Stimulated activated CD4-positive, alpha-beta T cell treated with anti-CD3 and anti-CD28 coated beads, Interleukin-4, amount 100 ng/mL, for 4 hours (primary cell): ENCODE measurements around the gene RASA4B.
"Not testable (repeated sequence)": the region's sequence is repeated elsewhere in the genome, so short reads cannot be mapped to it uniquely, and the experiment has no call there.

ENCODE experiments used
- DNase-seq, 2 experiments: peaks; one replicate each; pipeline ENCODE4 v3.0.0-alpha.2; 2020

RASA4B gene

DNA sequence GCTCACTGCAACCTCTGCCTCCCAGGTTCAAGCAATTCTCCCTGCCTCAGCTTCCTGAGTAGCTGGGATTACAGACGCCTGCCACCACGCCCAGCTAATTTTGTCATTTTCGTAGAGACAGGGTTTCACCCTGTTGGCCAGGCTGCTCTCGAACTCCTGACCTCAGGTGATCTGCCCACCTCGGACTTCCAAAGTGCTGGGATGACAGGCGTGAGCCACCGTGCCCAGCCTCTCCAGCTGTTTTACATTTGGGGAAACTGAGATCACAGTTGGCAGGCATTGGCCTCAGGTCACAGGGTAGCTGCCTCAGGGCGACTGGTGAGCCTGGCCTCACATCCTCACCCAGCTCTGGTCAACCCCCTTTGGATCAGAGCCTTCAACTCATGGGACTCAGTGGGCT, 7.0 kb downstream of the RASA4B start:
- DNase-seq = not testable (repeated sequence)

- not testable (repeated sequence) for DNase-seq
Observed at GRCh38 chr7:102507410-102508088, 10.0 kb downstream of the RASA4B start.

- DNase-seq = not testable (repeated sequence)
Observed at GRCh38 chr7:102505298-102506185, 12.0 kb downstream of the RASA4B start.

- not testable (repeated sequence) for DNase-seq
Observed at GRCh38 chr7:102503141-102503540, 14.4 kb downstream of the RASA4B start.

GRCh38 chr7:102498321-102498720, 19.3 kb downstream of the RASA4B start:
- not testable (repeated sequence) for DNase-seq

DNA sequence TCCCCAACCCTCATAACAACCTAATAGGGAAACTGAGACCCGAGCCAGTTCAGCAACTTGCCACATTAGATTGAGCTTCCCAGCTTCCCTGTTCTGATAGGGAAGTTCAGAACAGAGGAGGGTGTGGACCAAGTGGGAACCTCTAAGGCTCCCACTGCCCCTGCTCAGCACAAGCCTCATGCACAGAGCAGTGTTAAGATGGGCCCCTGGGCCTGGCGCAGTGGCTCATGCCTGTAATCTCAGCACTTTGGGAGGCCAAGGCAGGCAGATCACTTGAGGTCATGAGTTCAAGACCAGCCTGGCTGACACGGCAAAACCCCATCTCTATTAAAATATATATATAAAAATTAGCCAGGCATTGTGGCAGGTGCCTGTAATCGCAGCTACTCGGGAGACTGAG, 20.3 kb downstream of the RASA4B start:
- DNase-seq = not testable (repeated sequence)

GRCh38 chr7:102496861-102497260, 20.7 kb downstream of the RASA4B start:
- not testable (repeated sequence) for DNase-seq

DNA sequence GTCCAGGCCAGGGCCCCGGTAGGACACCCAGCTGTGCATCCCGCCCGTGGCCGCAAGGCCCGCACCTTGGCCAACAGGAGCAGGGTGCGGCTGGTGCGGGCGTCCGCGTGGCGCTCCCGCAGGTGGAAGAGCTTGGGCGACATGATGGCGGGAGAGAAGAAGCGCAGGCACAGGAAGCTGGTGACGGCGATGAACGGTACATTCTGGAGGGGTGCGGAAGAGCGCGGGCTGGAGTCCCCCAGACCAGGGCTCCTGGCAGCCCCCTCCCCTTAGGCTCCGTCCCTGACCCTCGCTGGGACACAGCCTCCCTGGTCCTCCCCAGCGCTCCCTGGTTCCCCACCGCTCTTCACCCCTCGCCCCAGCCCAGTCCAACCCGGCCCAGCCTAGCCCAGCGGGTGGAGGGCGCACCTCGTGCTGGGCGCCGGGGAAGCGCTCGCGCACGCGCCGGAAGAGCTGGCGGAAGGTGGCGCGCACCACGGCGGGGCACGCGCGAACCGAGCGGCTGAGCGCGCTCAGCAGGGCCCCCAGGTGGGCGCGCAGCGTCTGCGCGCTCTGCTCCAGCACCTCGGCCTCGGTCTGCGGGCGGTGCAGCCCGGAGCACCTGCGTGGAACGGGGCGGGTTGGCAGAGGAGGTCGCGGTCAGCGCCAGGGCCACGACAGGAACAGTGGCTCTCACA, 23.0 kb downstream of the RASA4B start:
- DNase-seq = not testable (repeated sequence)

DNA sequence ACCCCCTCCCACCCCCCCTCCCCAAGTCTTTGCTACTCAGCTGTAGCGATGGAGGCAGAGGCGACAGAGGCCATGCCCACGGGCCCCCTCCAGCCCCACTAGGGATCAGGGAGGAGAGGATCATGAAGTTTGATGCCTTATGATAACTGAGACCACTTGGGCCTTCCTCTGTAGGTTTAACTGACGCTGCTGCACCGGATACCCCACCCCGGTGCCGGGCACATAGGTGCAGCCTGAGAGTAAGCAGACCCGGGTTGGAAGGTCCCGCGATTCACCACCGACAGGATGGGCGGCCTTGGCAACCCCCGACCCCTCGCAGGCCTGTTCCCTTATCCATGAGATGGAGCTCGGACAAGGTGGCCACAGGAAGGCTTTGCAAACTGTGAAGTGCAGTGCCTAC, 23.6 kb downstream of the RASA4B start:
- not testable (repeated sequence) for DNase-seq

DNA sequence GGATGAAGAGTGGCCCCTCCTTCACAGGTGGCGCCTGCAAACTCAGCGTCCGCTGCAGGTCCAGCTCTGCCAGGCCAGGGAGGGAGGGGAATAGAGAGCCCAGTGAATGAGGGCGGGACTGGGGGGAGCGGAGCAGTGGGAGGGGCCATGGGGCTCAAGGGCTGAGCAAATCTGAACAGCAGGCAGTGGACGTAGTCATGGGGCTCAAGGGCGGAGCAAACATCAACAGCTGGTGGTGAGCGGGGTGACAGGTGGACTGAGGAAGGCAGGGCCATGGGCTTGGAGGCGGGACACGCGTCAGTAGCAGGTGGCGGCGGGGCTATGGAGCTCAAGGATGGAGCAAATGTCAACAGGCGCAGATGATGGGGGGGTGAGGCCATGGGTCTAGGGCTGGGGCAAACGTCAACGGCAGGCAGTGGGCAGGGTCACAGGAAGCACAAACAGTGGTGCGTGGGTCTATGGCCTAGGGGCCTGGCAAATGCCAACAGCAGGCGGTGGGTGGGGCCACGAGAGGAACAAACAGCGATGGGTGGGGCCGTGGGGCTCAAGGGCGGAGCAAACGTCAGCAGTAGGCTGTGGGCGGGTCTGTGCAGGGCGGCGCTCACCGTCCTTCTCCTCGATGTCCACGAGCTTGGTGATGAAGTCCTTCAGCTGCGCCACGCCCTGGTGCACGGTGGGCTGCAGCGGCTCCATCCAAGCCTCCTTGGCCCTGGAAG, 24.2 kb downstream of the RASA4B start:
- not testable (repeated sequence) for DNase-seq

DNA sequence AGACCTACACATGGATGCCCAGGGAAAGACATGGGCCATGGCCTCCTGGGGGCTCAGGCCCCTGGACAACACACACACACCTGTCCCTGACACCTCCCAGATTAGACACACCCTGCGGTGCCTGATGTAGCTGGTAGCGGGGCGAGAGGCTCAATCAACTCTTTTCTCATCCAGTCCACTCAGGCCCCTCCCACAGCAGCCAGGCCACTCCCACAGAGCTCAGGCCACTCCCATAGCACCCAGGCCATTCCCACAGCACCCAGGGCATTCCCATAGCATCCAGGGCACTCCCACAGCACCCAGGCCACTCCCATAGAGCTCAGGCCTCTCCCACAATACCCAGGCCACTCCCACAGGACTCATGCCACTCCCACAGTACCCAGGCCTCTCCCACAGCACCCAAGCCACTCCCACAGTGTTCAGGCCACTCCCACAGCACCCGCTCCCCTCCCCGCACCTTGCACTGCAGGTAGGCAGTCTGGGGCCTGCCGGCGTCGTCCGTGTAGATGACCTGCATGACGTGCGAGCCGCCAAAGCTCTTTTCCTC, 27.0 kb downstream of the RASA4B start:
- DNase-seq = peak; percentile 38 to 46

DNA sequence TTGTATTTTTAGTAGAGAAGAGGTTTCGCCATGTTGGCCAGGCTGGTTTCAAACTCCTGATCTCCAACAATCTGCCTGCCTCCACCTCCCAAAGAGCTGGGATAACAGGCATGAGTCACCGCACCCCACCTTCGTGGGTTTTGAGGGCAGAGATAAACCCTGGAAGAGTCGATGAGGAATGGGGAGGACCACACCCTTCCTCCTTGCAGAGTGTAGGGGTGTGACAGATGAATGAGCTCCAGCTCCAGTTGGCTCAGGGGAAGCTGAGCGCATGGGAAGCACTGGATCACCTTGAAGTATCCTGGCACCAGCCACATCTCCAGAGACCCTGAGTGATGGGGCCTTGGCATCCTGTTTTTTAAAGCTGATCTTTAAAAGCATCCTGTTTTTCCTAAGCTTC, 33.3 kb downstream of the RASA4B start:
- DNase-seq = not testable (repeated sequence)

GRCh38 chr7:102481962-102482361, 35.6 kb downstream of the RASA4B start:
- DNase-seq = not testable (repeated sequence)

DNA sequence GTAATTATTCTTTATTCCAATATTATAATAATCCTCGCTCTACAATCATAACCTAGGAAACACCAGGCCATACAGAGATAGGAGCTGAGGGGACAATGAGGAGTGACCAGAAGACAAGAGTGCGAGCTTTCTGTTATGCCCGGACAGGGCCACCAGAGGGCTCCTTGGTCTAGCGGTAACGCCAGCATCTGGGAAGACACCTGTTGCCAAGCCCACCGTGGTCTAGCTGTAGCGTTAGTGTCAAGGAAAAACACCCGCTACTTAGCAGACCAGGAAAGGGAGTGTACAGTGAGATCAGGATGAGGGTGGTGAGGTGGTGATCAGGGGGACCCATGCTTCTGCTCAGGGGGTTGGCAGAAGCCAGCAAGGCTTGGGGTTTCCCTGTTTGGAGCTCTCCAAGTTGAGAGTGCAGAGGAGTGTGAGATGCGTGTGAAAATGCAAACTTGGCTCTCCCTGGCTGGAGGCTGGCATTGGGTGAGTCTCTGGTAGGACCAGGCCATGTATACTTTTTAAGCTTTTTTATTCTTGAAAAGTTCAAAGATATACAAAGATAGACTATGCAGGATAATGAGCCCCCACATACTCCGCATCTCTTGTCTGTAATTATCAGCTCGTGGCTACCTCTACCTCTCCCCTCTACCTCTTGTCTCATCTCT, 37.5 kb downstream of the RASA4B start:
- DNase-seq = not testable (repeated sequence)

DNA sequence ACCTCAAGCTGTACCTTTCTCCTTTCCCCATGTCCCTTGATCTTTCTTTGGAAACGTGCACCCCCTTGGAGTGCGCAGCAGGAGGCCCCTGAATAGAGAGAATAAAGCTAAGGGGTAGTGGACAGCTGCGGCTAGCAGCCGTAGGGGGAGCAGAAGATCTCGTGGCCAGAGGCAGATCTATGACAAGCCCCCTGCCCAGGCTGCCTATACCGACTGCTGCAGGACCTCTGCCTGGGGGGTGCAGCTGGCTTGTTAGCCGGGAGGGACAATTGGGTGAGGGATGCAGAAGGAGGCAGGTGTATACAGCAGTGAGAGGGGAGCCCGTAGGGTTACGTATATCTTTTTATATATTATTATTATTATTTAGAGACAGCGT, 38.4 kb downstream of the RASA4B start:
- DNase-seq = not testable (repeated sequence)

DNA sequence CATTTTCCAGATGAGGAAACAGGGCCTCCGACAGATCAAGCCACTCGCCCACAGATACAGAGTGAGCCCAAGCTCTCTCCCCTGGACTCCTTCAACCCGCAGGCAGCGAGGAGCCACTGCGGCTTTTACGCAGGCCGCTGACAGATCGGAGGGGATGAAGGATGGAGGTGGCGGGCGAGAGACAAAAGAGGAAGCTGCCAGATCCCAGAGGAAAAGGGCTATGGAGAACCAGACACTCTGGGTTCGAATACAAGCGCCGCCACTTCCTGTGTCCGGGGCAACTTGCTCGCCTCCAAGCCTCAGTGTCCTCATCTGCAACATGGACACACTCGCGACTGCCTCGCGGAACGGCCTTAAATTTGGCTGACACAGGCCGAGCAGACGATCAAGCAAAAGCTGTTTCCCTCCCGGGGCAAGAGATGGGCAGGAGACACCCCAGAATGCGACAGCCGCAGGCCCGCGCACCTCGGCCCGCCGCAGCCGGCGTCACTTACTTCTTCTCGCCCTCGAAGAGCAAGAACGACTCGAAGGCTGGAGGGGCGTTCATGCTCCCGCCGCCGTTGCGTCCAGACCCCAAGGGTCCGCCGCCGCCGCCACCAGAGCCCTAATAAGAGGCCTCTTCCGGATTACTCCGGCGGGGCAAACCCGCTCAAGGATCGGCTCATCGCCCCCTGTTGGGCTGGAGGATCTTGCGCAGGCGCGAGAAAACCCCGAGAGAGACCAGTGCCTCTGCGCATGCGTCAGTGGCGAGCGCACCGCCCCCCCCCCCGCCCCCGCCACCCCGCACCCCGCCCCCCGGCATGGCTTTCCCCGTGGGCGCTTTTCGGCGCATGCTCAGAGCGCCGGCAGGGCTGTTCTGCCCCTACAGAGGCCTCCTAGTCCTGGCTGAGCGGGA, 39.0 kb downstream of the RASA4B start, which contains the start of gene POLR2J:
Gene POLR2J, minus strand, starts transcription at position 609 of the 895 bp plus-strand sequence. Its CDS starts 62 bp downstream, at position 547.
- peak; percentile 80 to 88 for DNase-seq

DNA sequence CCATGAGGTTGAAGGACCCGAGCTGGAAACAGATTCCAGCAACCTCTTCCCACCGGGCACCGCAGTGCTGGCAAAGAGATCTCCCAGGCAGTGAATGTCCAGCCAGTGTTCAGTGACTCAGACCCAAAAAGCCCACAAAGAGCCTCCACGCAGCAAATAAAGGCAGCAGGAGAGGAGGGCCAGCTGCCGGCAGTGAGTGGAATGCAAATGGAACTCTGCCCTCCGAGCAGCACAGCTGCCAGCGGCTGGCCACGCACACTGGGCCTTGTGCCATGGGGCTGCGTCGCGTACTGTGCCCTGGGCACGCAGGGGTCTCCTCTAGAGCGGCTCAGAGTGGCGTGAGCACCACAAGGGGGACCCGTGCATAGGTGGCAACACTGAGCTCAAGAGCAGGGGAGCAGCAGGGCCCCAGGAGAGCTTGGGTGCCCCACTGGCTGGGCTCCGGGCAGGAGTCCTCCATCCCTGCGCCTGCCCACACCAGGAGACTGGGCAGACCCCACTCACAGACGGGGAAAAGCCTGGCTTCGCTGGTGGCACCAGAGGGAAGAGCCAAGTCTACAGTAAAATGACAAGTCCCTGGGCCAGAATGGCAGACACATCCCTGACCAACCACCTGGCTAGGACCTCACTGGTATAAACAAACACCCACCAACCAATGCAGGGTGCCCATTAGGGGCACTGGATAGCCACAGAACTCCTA, 42.7 kb downstream of the RASA4B start:
- DNase-seq = not testable (repeated sequence)

DNA sequence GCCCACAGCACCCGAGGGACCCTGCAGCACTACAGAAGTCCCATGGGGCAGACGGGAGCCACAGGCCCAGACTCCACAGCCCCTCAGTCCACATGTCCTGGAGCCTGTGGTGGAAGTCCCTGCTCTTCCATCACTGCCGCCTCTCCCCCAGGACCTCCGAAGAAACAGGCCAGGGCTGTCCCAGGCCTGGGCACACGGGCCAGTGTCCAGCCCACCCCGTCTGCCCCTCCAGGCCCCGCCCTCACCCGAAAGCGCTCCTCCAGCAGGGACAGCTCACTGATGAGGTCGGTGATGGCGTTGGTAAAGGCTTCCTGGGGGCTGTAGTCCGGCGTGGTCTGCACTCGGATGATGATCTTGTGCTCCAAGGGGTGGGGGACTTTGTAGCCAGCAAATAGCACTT, 43.5 kb downstream of the RASA4B start:
- not testable (repeated sequence) for DNase-seq

DNA sequence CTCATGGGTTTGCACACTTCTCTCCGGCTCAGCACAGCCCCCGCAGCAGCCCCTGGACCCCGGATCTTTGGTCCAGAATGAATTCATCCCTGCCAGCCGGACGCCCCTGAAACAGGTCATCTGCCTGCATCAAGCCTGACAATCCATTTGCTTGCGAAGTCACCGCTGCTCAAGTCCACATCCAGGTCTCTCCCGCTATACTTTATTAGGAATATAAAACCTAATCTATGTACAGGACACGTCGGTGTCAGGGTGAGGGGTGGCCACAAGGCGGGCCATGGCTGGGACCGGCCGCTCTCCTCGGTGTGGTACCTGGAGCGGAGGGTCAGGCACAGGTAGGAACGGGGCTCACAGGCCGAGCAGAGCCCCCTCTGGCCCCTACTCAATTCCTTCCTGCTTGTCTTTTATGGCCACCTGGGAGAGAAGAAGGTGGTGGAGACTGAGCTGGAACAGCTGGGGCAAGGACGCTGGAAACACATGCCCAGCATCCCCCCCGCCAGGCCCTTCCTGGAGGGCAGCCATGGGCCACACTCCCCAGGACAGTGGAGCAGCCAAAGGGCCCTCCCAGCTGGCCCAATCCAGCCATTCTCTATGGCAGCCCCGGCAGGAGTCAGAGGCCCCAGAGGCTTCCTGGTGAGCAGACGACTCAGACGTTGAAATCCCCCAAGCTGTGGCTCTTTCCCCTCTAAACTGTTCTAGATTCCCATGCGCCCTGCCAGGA, 44.1 kb downstream of the RASA4B start:
- no peak for DNase-seq
